H54 (cell line): ENCODE measurements around the gene ZBTB8A.
"Not testable (repeated sequence)": the region's sequence is repeated elsewhere in the genome, so short reads cannot be mapped to it uniquely, and the experiment has no call there.

Source experiments
- DNase-seq: peaks from one replicate; pipeline ENCODE4 v3.0.0; 2011; ENCODE audit warnings: low spot score, mixed read lengths; ENCODE audit not compliant: insufficient read length
- FAIRE-seq: peaks from 3 replicates; lab custom pipeline; 2011; peaks lifted over from hg19 to GRCh38; lab: Jason Lieb, UNC
- POLR2A ChIP-seq: IDR thresholded peaks from 2 replicates; pipeline ENCODE4 v1.6.1; 2011; ENCODE audit warnings: low read depth, mild to moderate bottlenecking, low read length

The ZBTB8A gene

GRCh38 chr1:32622205-32622604 lies 83.0 kb downstream of the ZBTB8A start:
- TF ChIP-seq POLR2A, result no peak
- FAIRE-seq (no peak), DNase-seq (no peak)

DNA sequence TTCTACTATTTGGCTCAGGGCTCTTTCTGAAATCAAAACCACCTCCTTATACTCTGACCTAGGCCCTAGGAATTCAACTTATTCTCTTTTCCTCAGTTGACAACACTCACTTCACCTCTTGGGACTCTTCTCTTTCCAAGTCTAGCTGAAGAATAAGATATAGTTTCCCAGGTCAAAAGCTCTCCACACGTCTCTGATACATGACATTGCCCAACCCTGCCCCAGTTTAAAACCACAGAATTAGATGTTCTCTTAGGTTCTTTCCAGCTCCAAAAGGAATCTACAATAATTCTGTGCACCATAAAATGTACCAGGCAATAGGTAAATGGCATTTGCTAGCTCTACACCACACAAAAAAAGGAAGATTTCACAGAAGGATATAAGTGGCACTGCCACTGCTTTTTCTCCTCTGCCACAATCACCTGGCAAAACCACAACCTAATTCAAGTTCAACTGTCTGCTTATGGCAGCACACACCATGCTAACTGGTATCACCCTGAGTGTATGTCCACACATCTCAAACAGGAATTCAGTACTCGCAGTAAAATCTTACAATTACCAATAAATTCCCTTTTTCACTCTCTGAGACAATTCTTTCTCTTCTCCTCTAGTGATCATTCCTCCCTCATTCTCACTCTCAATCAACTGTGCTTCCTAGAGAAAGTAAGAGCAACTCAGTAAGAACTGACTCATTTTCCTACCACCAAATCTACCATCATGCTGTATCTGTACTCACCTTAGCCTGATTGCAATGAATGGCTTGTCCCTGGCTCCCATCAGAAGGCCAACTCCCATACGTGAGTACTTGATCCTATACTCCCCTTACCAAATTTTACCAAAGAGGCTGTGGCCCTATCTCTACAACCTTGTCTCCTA lies 83.8 kb downstream of the ZBTB8A start:
- FAIRE-seq, result no peak
- no peak for TF ChIP-seq POLR2A
- no peak for DNase-seq

- no peak for TF ChIP-seq POLR2A
- no peak for DNase-seq
- no peak for FAIRE-seq
Observed at GRCh38 chr1:32623775-32624174, 84.5 kb downstream of the ZBTB8A start.

DNA sequence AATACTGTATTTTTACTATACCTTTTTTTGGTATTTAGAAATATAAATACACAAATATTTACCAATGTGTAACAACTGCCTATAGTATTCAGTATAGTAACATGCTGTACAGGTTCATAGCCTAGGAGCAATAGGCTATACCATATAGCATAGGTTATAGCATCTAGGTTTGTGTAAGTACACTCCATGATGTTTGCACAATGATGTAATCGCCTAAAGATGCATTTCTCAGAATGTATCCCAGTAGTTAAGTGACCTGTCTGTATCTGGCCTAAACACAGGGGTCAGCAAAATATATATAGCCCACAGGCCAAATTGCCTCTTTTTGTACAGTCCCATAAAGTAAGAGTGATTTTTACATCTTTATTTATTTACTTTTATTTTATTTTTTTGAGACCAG lies 86.9 kb downstream of the ZBTB8A start:
- no peak for DNase-seq
- no peak for TF ChIP-seq POLR2A
- FAIRE-seq, result no peak

- FAIRE-seq (no peak), DNase-seq (no peak)
- no peak for TF ChIP-seq POLR2A
Observed at GRCh38 chr1:32627596-32628162, 88.5 kb downstream of the ZBTB8A start.

GRCh38 chr1:32630173-32630572 lies 90.9 kb downstream of the ZBTB8A start:
- not testable (repeated sequence) for FAIRE-seq

DNA sequence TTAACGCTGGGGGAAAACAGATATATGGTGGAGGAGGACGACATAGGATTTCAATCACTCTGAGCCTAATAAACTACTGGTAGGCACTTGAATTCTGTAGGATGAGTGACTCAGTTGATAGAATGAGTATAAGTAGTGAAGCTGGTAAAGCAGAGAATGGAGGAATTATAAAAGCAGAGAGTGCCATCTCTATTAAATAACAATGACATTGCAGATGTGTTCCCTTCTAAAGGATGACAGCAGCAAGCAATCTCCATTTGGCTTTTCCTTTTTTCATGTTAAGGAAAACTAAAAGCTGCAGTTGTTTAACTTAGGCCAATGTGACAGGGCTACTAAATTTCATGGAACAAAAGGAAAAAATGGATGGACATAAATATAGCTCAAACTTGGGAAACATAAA lies 93.6 kb downstream of the ZBTB8A start:
- no peak for FAIRE-seq
- DNase-seq, result no peak
- no peak for TF ChIP-seq POLR2A

More at GRCh38 chr1:32630173-32630572, 90.9 kb downstream of the ZBTB8A start:
- DNase-seq, result not testable (repeated sequence)

DNA sequence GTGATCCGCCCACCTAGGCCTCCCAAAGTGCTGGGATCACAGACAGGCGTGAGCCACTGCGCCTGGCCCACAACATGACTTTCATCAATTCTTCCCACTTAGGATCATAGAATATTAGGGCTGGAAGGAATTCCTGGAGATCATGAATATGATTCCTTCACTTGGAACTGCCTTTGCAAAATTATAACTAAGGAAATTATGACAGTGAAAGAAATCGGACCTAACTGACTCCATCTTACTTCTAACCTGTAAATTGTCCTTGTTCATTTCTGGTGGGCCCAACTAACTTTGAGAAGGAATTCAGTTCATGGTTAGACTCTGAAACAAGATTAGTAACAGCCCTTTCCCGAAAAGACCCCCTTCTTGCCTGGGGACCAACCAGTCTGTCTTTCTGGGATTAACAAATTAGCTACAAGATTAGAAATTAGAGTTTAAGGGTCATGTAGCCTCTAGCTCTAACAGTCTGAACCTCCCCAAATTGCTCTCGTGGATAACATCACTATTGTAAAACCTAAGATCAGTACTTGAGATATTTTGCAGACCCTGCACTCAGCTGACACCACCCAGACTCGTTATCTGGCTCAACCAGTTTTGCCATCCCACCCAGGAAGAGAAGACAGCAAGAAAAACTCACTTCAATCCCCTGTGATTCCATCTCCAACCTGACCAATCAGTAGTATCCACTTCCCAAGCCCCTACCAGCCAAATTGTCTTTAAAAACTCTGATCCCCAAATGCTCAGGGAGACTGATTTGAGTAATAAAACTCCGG lies 96.5 kb downstream of the ZBTB8A start:
- FAIRE-seq (no peak), DNase-seq (no peak)
- TF ChIP-seq POLR2A, result no peak

GRCh38 chr1:32636914-32637645 lies 97.9 kb downstream of the ZBTB8A start:
- no peak for DNase-seq
- no peak for TF ChIP-seq POLR2A

DNA sequence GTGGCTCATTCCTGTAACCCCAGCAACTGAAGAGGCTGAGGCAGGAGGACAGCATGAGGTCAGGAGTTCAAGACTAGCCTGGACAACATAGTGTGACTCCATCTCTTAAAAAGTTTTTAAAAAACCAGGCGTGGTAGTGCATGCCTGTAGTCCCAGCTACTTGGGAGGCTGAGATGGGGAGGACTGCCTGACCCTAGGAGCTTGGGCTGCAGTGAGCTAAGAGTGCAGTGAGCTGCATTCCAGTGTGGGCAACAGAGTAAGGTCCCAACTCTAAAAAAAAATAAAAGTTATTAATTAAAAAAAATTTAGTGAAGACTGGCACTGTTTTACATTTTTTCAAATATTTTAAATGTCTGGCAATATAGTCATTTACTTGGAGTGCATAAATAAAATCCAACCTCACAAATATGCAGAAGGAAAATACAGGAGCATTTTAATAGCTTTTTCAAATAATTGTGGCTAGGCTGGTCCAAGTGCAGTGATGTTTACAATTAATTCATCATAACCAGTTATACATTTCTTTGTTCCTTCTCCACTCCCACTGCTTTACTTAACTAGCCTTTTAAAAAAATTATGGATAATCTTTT lies 100.4 kb downstream of the ZBTB8A start:
- FAIRE-seq (no peak), DNase-seq (no peak)
- TF ChIP-seq POLR2A, result no peak

More at GRCh38 chr1:32636914-32637645, 97.9 kb downstream of the ZBTB8A start:
- no peak for FAIRE-seq

DNA sequence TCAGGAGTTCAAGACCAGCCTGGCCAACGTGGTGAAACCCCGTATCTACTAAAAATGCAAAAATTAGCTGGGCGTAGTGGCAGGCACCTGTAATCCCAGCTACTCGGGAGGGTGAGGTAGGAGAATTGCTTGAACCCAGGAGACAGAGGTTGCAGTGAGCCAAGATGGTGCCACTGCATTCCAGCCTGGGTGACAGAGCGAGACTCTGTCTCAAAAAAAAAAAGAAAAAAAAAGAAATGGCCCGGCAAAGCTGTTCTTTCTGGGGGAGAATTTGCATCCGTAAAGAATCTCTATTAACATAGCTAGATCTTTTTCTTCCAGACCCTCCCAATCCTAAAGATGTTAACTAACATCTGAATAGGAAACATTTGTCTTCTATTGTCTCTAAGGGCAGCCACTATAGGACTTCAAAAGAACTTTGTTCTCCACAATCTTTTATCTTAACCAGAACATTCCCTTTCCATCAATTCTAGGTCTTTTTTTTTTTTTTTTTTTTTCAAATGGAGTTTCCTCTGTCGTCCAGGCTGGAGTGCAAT lies 103.1 kb downstream of the ZBTB8A start:
- FAIRE-seq, DNase-seq: not testable (repeated sequence)

DNA sequence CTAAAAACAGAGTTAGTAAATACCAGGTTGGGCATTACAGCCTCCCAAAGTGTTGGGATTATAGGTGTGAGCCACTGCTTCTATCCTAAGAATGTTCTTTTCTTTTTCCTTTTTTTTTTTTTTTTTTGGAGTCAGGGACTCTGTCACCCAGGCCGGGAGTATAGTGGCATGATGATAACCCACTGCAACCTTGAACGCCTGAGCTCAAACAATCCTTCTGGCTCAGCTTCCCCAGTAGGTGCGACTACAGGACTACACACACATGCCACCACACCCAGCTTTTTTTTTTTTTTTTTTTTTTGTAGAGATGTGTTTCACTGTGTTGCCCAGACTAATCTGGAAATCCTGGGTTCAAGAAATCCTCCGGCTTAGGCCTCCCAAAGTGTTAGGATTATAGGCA lies 105.2 kb downstream of the ZBTB8A start:
- TF ChIP-seq POLR2A, result no peak
- no peak for FAIRE-seq
- DNase-seq, result no peak
